ENCODE measurements around the gene RPL9.
"Not testable (repeated sequence)": the region's sequence is repeated elsewhere in the genome, so short reads cannot be mapped to it uniquely, and the experiment has no call there.

The RPL9 gene

GRCh38 chr4:39458505-39459300, at the start of gene RPL9, which contains the start of gene LIAS:
Gene RPL9, minus strand, starts transcription at chr4:39458922. Its CDS starts 483 bp downstream, at chr4:39458439.
Gene LIAS, plus strand, starts transcription at chr4:39459056. Its CDS starts 62 bp downstream, at chr4:39459118.
- DNase-seq: peak; percentile 99

GRCh38 chr4:39505581-39505980, 46.9 kb upstream of the RPL9 start:
- no peak for DNase-seq

GRCh38 chr4:39504538-39504937, 45.8 kb upstream of the RPL9 start:
- DNase-seq: no peak

GRCh38 chr4:39502664-39503035, 43.9 kb upstream of the RPL9 start:
- DNase-seq: not testable (repeated sequence)

- no peak for DNase-seq
Measured at GRCh38 chr4:39502019-39502663, 43.4 kb upstream of the RPL9 start.

GRCh38 chr4:39498727-39499020, 40.0 kb upstream of the RPL9 start:
- DNase-seq: no peak

GRCh38 chr4:39497909-39498726, 39.4 kb upstream of the RPL9 start:
- no peak for DNase-seq

GRCh38 chr4:39495446-39496213, 36.9 kb upstream of the RPL9 start:
- DNase-seq: no peak

GRCh38 chr4:39494354-39494753, 35.6 kb upstream of the RPL9 start:
- DNase-seq: no peak

- no peak for DNase-seq
Measured at GRCh38 chr4:39490322-39490721, 31.6 kb upstream of the RPL9 start.

GRCh38 chr4:39486221-39486804, 27.6 kb upstream of the RPL9 start:
- DNase-seq: peak; percentile 59

- DNase-seq: peak; percentile 80
Measured at GRCh38 chr4:39484582-39485272, 26.0 kb upstream of the RPL9 start.

- peak; percentile 64 for DNase-seq
Measured at GRCh38 chr4:39480902-39481695, 22.4 kb upstream of the RPL9 start.

- no peak for DNase-seq
Measured at GRCh38 chr4:39480251-39480650, 21.5 kb upstream of the RPL9 start.

- DNase-seq: no peak
Measured at GRCh38 chr4:39476187-39476895, 17.6 kb upstream of the RPL9 start.

- no peak for DNase-seq
Measured at GRCh38 chr4:39472396-39472795, 13.7 kb upstream of the RPL9 start.

GRCh38 chr4:39470402-39470801, 11.7 kb upstream of the RPL9 start:
- no peak for DNase-seq

- peak; percentile 90 for DNase-seq
Measured at GRCh38 chr4:39469429-39470077, 10.8 kb upstream of the RPL9 start.

- no peak for DNase-seq
Measured at GRCh38 chr4:39467464-39467863, 8.7 kb upstream of the RPL9 start.

GRCh38 chr4:39466747-39467146, 8.0 kb upstream of the RPL9 start:
- no peak for DNase-seq

All from inflammatory macrophage treated with lipopolysaccharide for 4 hours (primary cell).